Caco-2 (cell line): Measurements from ENCODE around the gene GSTA1. TPM values are rescaled to one million over a fixed set of nuclear protein-coding genes. Genes with fewer than 3 reads are reported as not detected.
"Not testable (repeated sequence)": the region's sequence is repeated elsewhere in the genome, so short reads cannot be mapped to it uniquely, and the experiment has no call there.

ENCODE experiments used
- Bru-seq: library from RNA; stranded (reverse); fragments of 400-500 nt; gene quantifications from one replicate; lab custom pipeline; 2021; lab: Mats Ljungman, UMichigan
- BruChase-seq, 2 experiments: library from RNA; stranded (reverse); fragments of 400-500 nt; gene quantifications; one replicate each; lab custom pipeline; 2021; lab: Mats Ljungman, UMichigan
- BruUV-seq: library from RNA; stranded (reverse); fragments of 400-500 nt; replicated peaks from 2 replicates; lab custom pipeline; 2021; lab: Mats Ljungman, UMichigan
- CTCF ChIA-PET: fragments of 300-600 bp; sonication (Branson Sonifier 250); formaldehyde crosslinking; loops from one replicate; lab custom pipeline; 2022; ENCODE audit warnings: antibody characterized with exemption; lab: Charles Lee
- POLR2A ChIA-PET: fragments of 300-600 bp; sonication (Branson Sonifier 250); formaldehyde crosslinking; loops from one replicate; lab custom pipeline; 2022; ENCODE audit warnings: antibody characterized with exemption; lab: Charles Lee
- DNase-seq, 2 experiments: peaks; one replicate each; pipeline versions ENCODE4 v3.0.0 to v3.0.0-alpha.2; 2020 to 2022
- H3K27me3 ChIP-seq: replicated peaks from 2 replicates; pipeline ENCODE4 v1.6.0; 2011; ENCODE audit warnings: low read length; ENCODE audit not compliant: control insufficient read depth, insufficient read depth
- H3K36me3 ChIP-seq: 2 replicates; pipeline ENCODE4 v1.5.1; 2011; ENCODE audit warnings: low read length; ENCODE audit not compliant: control insufficient read depth, insufficient read depth
- H3K4me1 ChIP-seq: fragments of 250-450 bp; sonication (Bioruptor Pico); 2 replicates; pipeline ENCODE4 v1.5.1; 2020; ENCODE audit warnings: mild to moderate bottlenecking
- H3K4me3 ChIP-seq: 2 replicates; pipeline ENCODE4 v1.5.1; 2011; ENCODE audit warnings: low read depth, mild to moderate bottlenecking, control low read depth, low read length
- H3K9me3 ChIP-seq: fragments of 250-450 bp; sonication (Bioruptor Pico); 2 replicates; pipeline ENCODE4 v1.5.1; 2020; ENCODE audit warnings: mild to moderate bottlenecking, moderate library complexity
- H3K27ac Mint-ChIP-seq: one replicate; pipeline ENCODE4 v1.8.0; 2022; ENCODE audit warnings: mixed read lengths; ENCODE audit not compliant: unreplicated experiment
- H3K27me3 Mint-ChIP-seq: one replicate; pipeline ENCODE4 v1.8.0; 2022; ENCODE audit warnings: mixed read lengths; ENCODE audit not compliant: insufficient read depth, unreplicated experiment
- H3K36me3 Mint-ChIP-seq: one replicate; pipeline ENCODE4 v1.8.0; 2022; ENCODE audit warnings: mild to moderate bottlenecking, mixed read lengths; ENCODE audit not compliant: insufficient read depth, unreplicated experiment
- H3K4me1 Mint-ChIP-seq: one replicate; pipeline ENCODE4 v1.8.0; 2022; ENCODE audit warnings: low read depth, mixed read lengths; ENCODE audit not compliant: unreplicated experiment
- H3K4me3 Mint-ChIP-seq: one replicate; pipeline ENCODE4 v1.8.0; 2022; ENCODE audit warnings: mild to moderate bottlenecking, moderate library complexity, mixed read lengths; ENCODE audit not compliant: unreplicated experiment
- H3K9me3 Mint-ChIP-seq: one replicate; pipeline ENCODE4 v1.8.0; 2022; ENCODE audit warnings: mixed read lengths; ENCODE audit not compliant: unreplicated experiment
- CTCF ChIP-seq, 2 experiments: fragments of 200-600 bp in 1 of 2; IDR thresholded peaks; 1 replicate in 1 of 2; 2 replicates in 1 of 2; pipeline versions ENCODE4 v1.5.1 to v1.8.0; 2011 to 2022; ENCODE audit warnings: antibody characterized with exemption in 1 of 2, control low read depth in 1 of 2, inconsistent platforms in 1 of 2, low read depth in 1 of 2, low read length in 1 of 2, mild to moderate bottlenecking in 1 of 2, moderate library complexity in 1 of 2; ENCODE audit not compliant: insufficient read depth in 1 of 2, severe bottlenecking in 1 of 2, unreplicated experiment in 1 of 2
- intact Hi-C: fragments of 100-400 bp; cut with micrococcal nuclease; formaldehyde crosslinking; loops from one replicate; pipeline ENCODE4 v1.10.0; 2022; ENCODE audit not compliant: unreplicated experiment
- long read RNA-seq: library from polyadenylated mRNA; stranded (forward); transcript quantifications from one replicate; pipeline ENCODE4 v2.0.0, GENCODE V29; 2022
- total RNA-seq: library from RNA; stranded (reverse); gene quantifications from 2 replicates; pipeline ENCODE4 v1.2.3, GENCODE V29; 2022

The GSTA1 gene
- total RNA-seq (7.7 and 11.2 TPM in 2 replicates), Bru-seq, nascent RNA (percentile 44 among the genes with signal in this experiment), BruChase-seq, experiment 1, labeled RNA remaining after a 2-hour chase (percentile 43 among the genes with signal in this experiment), BruChase-seq, experiment 2, labeled RNA remaining after a 6-hour chase (percentile 54 among the genes with signal in this experiment)
- long read RNA-seq, transcript GSTA1-201 (7 exons, 1,019 nt) = major isoform, 13 of 16 reads
- long read RNA-seq, partial matches to known transcripts = 2 of 16 reads
- long read RNA-seq, other reads (novel, unspliced or antisense) = 1 of 16 reads

GRCh38 chr6:52803668-52804255 is at the start of gene GSTA1:
TSS of gene GSTA1 (minus strand) at chr6:52803816. CDS start at chr6:52799267, 4,549 bp downstream.
- POLR2A ChIA-PET = interaction anchor here (0.6 kb wide), 1 partner anchor 41 kb away, joined by 4 read pairs; the partner anchor contains the start of gene GSTA2

GRCh38 chr6:52849137-52849536 is 45.5 kb upstream of the GSTA1 start:
- Mint-ChIP-seq H3K9me3 (peaks cover 40% of the 10 kb centered on the region), H3K27me3 (no peaks in the 10 kb centered on the region), H3K4me3 (no peak overlapping the region), H3K27ac (no peak overlapping the region), H3K36me3 (no peaks in the 10 kb centered on the region), H3K4me1 (peaks cover 22% of the 10 kb centered on the region)
- DNase-seq = no peak
- ChIA-PET POLR2A (no interaction called here), CTCF (no interaction called here)
- H3K27me3 ChIP-seq = no peaks in the 10 kb centered on the region
- no peaks in the 10 kb centered on the region for H3K4me1 ChIP-seq
- intact Hi-C loops = no loop called here
- H3K36me3 ChIP-seq = no peaks in the 10 kb centered on the region
- no peak overlapping the region for H3K4me3 ChIP-seq
- BruUV-seq = no TSS peak
- H3K9me3 ChIP-seq = no peaks in the 10 kb centered on the region
- no peak for TF ChIP-seq CTCF (IDR thresholded peaks at IDR 0.05; ENCODE audit: insufficient read depth in 1 of 2, low read depth in 1 of 2, low read length in 1 of 2, severe bottlenecking in 1 of 2, unreplicated experiment in 1 of 2)

More at GRCh38 chr6:52803668-52804255, at the start of gene GSTA1:
- DNase-seq, H3K27me3 ChIP-seq, H3K36me3 ChIP-seq, H3K27ac Mint-ChIP-seq, H3K9me3 ChIP-seq, H3K27me3 Mint-ChIP-seq, H3K4me1 ChIP-seq, H3K36me3 Mint-ChIP-seq, H3K4me1 Mint-ChIP-seq, H3K4me3 Mint-ChIP-seq, H3K9me3 Mint-ChIP-seq, BruUV-seq: not testable (repeated sequence)
- intact Hi-C loops = loop anchor here (2.0 to 5.0 kb wide), 2 partner anchors 41 to 79 kb away; partner anchors contain the start of gene GSTA2
- 0 out of 2 replicates have a peak within 1 kb of the TSS, but pooled peaks have one; percentile 21 for H3K4me3 ChIP-seq
- CTCF ChIA-PET = interaction anchor here (0.5 to 0.9 kb wide), 2 partner anchors 26 to 41 kb away, joined by 3 to 8 read pairs; partner anchors contain the start of gene GSTA2

GRCh38 chr6:52846002-52846401 is 42.4 kb upstream of the GSTA1 start:
- Mint-ChIP-seq H3K4me3 (no peak overlapping the region), H3K27me3 (no peaks in the 10 kb centered on the region), H3K27ac (peak overlapping the region; percentile 19), H3K36me3 (no peaks in the 10 kb centered on the region), H3K9me3 (peaks cover 32% of the 10 kb centered on the region), H3K4me1 (peaks cover 22% of the 10 kb centered on the region)
- no peaks in the 10 kb centered on the region for H3K36me3 ChIP-seq
- intact Hi-C loops = no loop called here
- no peaks in the 10 kb centered on the region for H3K27me3 ChIP-seq
- H3K9me3 ChIP-seq = no peaks in the 10 kb centered on the region
- ChIA-PET CTCF (interaction anchor here (0.6 to 0.7 kb wide), 2 partner anchors 121 to 183 kb away, joined by 5 read pairs; no protein-coding TSS in a partner anchor), POLR2A (no interaction called here)
- DNase-seq = peak in 1 of 2 experiments; percentile 6
- peak in 1 of 2 experiments; percentile 20 for TF ChIP-seq CTCF (IDR thresholded peaks at IDR 0.05; ENCODE audit: insufficient read depth in 1 of 2, low read depth in 1 of 2, low read length in 1 of 2, severe bottlenecking in 1 of 2, unreplicated experiment in 1 of 2)
- H3K4me3 ChIP-seq = no peak overlapping the region
- no TSS peak for BruUV-seq
- H3K4me1 ChIP-seq = no peaks in the 10 kb centered on the region
